Stimulated activated CD8-positive, alpha-beta memory T cell treated with anti-CD3 and anti-CD28 coated beads, Interleukin-4, amount 100 ng/mL, for 1 hour (primary cell): ENCODE measurements around the gene PFDN2.

Source experiments
- DNase-seq, 2 donors: peaks; one replicate each; pipeline ENCODE4 v3.0.0-alpha.2; 2020; ENCODE audit warnings: low read depth in 2 of 2, low spot score in 1 of 2

PFDN2 gene

DNA sequence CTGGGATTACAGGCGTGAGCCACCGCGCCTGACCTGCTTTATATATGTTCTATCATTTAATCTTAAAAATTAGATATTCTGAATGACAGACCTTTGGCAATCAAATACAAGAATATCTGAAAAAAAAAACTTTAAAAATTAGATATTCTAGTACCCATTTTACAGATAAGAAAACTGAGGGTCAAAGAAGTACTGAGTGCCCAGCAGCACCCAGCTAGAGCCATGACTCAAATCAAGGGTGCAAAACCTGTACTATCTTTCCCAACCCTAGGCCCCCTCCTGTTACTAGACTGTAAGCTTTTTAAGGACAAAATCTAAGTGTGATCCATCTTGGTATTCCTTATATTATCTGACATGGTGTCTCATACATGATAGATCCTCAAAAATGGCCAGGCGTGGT lies 56.4 kb downstream of the PFDN2 start:
- DNase-seq: no peak

GRCh38 chr1:161059293-161059692 lies 58.5 kb downstream of the PFDN2 start:
- no peak for DNase-seq

DNA sequence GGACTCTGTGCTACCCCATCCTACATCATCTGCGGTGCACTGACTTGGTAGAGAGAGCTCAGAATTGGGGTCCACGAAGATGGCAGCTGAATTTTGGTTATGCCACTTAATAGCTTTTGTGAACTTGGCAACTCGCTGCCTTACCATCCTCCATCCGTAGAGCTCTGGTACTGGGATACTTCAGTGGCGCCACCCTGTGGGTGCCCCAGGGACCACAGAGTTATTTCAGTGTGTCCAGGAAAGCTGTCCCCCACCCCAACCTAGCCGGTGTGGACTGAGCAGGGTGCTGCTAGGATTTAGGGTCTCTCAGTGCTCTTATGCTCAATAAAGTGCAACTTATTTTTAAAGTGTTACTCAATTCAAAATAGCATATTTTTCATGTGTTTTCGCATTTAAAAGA lies 63.0 kb downstream of the PFDN2 start:
- DNase-seq: no peak

- DNase-seq: no peak
Measured at GRCh38 chr1:161054232-161054631, 63.6 kb downstream of the PFDN2 start.

DNA sequence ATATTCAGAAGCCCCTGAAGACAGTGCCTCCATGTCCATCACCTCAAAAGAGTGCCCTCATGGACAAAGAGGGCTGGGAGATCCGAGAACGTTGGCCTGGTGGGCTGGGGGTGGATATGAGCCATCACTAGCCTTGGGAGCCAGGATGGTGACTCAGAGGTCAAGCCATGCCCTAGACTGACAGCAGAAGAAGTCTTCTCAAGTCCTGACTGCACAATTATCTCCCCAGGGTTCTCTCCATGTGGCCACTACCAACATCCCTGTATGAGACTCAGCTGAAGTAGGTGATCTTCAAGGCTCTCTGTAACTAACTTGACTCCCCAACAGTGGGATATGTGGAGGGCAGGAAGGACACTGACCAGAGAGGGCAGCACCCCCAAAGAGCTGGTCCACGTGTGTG lies 64.9 kb downstream of the PFDN2 start:
- no peak for DNase-seq

GRCh38 chr1:161051219-161051618 lies 66.6 kb downstream of the PFDN2 start:
- DNase-seq: no peak
